ENCODE measurements around the gene TP53RK. TPM values are rescaled to one million over a fixed set of nuclear protein-coding genes. Genes with fewer than 3 reads are reported as not detected.

The TP53RK gene
- total and polyA plus RNA-seq, 2 of the 13 experiments (the other 11 are each of a cell fraction or from before 2014, with no cell fraction given) = 12.9 to 25.5 TPM

- TF ChIP-seq, protein P1, sequence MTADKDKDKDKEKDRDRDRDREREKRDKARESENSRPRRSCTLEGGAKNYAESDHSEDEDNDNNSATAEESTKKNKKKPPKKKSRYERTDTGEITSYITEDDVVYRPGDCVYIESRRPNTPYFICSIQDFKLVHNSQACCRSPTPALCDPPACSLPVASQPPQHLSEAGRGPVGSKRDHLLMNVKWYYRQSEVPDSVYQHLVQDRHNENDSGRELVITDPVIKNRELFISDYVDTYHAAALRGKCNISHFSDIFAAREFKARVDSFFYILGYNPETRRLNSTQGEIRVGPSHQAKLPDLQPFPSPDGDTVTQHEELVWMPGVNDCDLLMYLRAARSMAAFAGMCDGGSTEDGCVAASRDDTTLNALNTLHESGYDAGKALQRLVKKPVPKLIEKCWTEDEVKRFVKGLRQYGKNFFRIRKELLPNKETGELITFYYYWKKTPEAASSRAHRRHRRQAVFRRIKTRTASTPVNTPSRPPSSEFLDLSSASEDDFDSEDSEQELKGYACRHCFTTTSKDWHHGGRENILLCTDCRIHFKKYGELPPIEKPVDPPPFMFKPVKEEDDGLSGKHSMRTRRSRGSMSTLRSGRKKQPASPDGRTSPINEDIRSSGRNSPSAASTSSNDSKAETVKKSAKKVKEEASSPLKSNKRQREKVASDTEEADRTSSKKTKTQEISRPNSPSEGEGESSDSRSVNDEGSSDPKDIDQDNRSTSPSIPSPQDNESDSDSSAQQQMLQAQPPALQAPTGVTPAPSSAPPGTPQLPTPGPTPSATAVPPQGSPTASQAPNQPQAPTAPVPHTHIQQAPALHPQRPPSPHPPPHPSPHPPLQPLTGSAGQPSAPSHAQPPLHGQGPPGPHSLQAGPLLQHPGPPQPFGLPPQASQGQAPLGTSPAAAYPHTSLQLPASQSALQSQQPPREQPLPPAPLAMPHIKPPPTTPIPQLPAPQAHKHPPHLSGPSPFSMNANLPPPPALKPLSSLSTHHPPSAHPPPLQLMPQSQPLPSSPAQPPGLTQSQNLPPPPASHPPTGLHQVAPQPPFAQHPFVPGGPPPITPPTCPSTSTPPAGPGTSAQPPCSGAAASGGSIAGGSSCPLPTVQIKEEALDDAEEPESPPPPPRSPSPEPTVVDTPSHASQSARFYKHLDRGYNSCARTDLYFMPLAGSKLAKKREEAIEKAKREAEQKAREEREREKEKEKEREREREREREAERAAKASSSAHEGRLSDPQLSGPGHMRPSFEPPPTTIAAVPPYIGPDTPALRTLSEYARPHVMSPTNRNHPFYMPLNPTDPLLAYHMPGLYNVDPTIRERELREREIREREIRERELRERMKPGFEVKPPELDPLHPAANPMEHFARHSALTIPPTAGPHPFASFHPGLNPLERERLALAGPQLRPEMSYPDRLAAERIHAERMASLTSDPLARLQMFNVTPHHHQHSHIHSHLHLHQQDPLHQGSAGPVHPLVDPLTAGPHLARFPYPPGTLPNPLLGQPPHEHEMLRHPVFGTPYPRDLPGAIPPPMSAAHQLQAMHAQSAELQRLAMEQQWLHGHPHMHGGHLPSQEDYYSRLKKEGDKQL (CRISPR knock-in tag; IDR thresholded peaks at IDR 0.05; ENCODE audit: low read depth) = no peak
- no peak for TF ChIP-seq ZNF34 (CRISPR knock-in tag; IDR thresholded peaks at IDR 0.05; ENCODE audit: borderline replicate concordance)
- peak; percentile 48; the same call in 1 of the 2 replicates for TF ChIP-seq ZNF567 (CRISPR knock-in tag; IDR thresholded peaks at IDR 0.05; ENCODE audit: borderline replicate concordance)
- TF ChIP-seq HMG20B (CRISPR knock-in tag; conservative IDR thresholded peaks at IDR 0.05) = no peak
- TF ChIP-seq CCAR2 (optimal IDR thresholded peaks at IDR 0.05; ENCODE audit: low read depth, low read length) = no peak
- TF ChIP-seq STAT6 (CRISPR knock-in tag; IDR thresholded peaks at IDR 0.05; ENCODE audit: borderline replicate concordance) = 0 out of 2 replicates have a peak, but pooled peaks have one; percentile 80
- no peak for TF ChIP-seq CENPX (CRISPR knock-in tag; IDR thresholded peaks at IDR 0.05)
- TF ChIP-seq, protein P2, sequence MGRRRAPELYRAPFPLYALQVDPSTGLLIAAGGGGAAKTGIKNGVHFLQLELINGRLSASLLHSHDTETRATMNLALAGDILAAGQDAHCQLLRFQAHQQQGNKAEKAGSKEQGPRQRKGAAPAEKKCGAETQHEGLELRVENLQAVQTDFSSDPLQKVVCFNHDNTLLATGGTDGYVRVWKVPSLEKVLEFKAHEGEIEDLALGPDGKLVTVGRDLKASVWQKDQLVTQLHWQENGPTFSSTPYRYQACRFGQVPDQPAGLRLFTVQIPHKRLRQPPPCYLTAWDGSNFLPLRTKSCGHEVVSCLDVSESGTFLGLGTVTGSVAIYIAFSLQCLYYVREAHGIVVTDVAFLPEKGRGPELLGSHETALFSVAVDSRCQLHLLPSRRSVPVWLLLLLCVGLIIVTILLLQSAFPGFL (CRISPR knock-in tag; IDR thresholded peaks at IDR 0.05) = no peak
- no peak for TF ChIP-seq NONO (IDR thresholded peaks at IDR 0.05)
- no peak for TF ChIP-seq NONO (CRISPR knock-in tag; conservative IDR thresholded peaks at IDR 0.05)
- no peak for TF ChIP-seq ZNF782 (CRISPR knock-in tag; IDR thresholded peaks at IDR 0.05; ENCODE audit: borderline replicate concordance)
- no peak for TF ChIP-seq PBX2 (CRISPR knock-in tag; IDR thresholded peaks at IDR 0.05)
- TF ChIP-seq ARID2 (CRISPR knock-in tag; IDR thresholded peaks at IDR 0.05; ENCODE audit: borderline replicate concordance) = no peak
- no peak for TF ChIP-seq HMGA1 (CRISPR knock-in tag; conservative IDR thresholded peaks at IDR 0.05)
- TF ChIP-seq CEBPG (CRISPR knock-in tag; IDR thresholded peaks at IDR 0.05) = peak; percentile 89
- TF ChIP-seq POGK (CRISPR knock-in tag; conservative IDR thresholded peaks at IDR 0.05) = no peak
- no peak for TF ChIP-seq ZNF101 (CRISPR knock-in tag; IDR thresholded peaks at IDR 0.05; ENCODE audit: borderline replicate concordance, low read depth)
Measured at GRCh38 chr20:46640536-46641311, 48.5 kb downstream of the TP53RK start (continued).

All from HepG2 (cell line).